Activated CD4-positive, alpha-beta T cell treated with anti-CD3 and anti-CD28 coated beads, Interleukin-2, Interleukin-4, amounts not matched to agents 100 ng/mL and 50 ng/mL, durations not matched to agents 16 hours and 8 hours (primary cell): ENCODE measurements around the gene PTPN13.
A peak's percentile ranks its signal among the peaks of the same experiment; 100 is the strongest.
"Not testable (repeated sequence)": the region's sequence is repeated elsewhere in the genome, so short reads cannot be mapped to it uniquely, and the experiment has no call there.

Source experiments
- DNase-seq: peaks from one replicate; pipeline ENCODE4 v3.0.0-alpha.2; 2020; ENCODE audit warnings: low spot score

The PTPN13 gene

GRCh38 chr4:86719149-86719548 is 125.0 kb downstream of the PTPN13 start:
- DNase-seq: not testable (repeated sequence)

GRCh38 chr4:86720508-86721068 is 126.5 kb downstream of the PTPN13 start:
- peak; percentile 3 for DNase-seq

- DNase-seq: no peak
Measured at GRCh38 chr4:86721412-86721811, 127.3 kb downstream of the PTPN13 start.

GRCh38 chr4:86730310-86730709 is 136.2 kb downstream of the PTPN13 start:
- DNase-seq: no peak

GRCh38 chr4:86737244-86737643 is 143.1 kb downstream of the PTPN13 start:
- DNase-seq: no peak

GRCh38 chr4:86741846-86742245 is 147.7 kb downstream of the PTPN13 start:
- DNase-seq: no peak

GRCh38 chr4:86744570-86744969 is 150.5 kb downstream of the PTPN13 start:
- no peak for DNase-seq

- no peak for DNase-seq
Measured at GRCh38 chr4:86749121-86749520, 155.0 kb downstream of the PTPN13 start.

GRCh38 chr4:86755388-86755787 is 161.3 kb downstream of the PTPN13 start:
- DNase-seq: no peak

GRCh38 chr4:86757468-86757867 is 163.4 kb downstream of the PTPN13 start:
- no peak for DNase-seq

- no peak for DNase-seq
Measured at GRCh38 chr4:86759298-86759697, 165.2 kb downstream of the PTPN13 start.

GRCh38 chr4:86762649-86763048 is 168.5 kb downstream of the PTPN13 start:
- no peak for DNase-seq

- DNase-seq: no peak
Measured at GRCh38 chr4:86769794-86770193, 175.7 kb downstream of the PTPN13 start.

- no peak for DNase-seq
Measured at GRCh38 chr4:86771141-86771540, 177.0 kb downstream of the PTPN13 start.

GRCh38 chr4:86775061-86775460 is 180.9 kb downstream of the PTPN13 start:
- DNase-seq: no peak

GRCh38 chr4:86778175-86778574 is 184.1 kb downstream of the PTPN13 start:
- DNase-seq: no peak

GRCh38 chr4:86788826-86789225 is 194.7 kb downstream of the PTPN13 start:
- DNase-seq: no peak

- no peak for DNase-seq
Measured at GRCh38 chr4:86791126-86791525, 197.0 kb downstream of the PTPN13 start.

- no peak for DNase-seq
Measured at GRCh38 chr4:86809809-86810208, 215.7 kb downstream of the PTPN13 start.

GRCh38 chr4:86810847-86811246 is 216.7 kb downstream of the PTPN13 start:
- no peak for DNase-seq

- no peak for DNase-seq
Measured at GRCh38 chr4:86815653-86816052, 221.5 kb downstream of the PTPN13 start.

- no peak for DNase-seq
Measured at GRCh38 chr4:86816501-86817273, 222.6 kb downstream of the PTPN13 start.

- no peak for DNase-seq
Measured at GRCh38 chr4:86818211-86818610, 224.1 kb downstream of the PTPN13 start.

GRCh38 chr4:86818841-86819240 is 224.7 kb downstream of the PTPN13 start:
- DNase-seq: no peak
